Astrocyte (in vitro differentiated cells and primary cell): ENCODE results near the gene HNRNPF.

Experiments
- EZH2 ChIP-seq: IDR thresholded peaks from 2 replicates; pipeline ENCODE4 v1.6.1; 2012; ENCODE audit warnings: mild to moderate bottlenecking, low read length, inconsistent platforms; ENCODE audit not compliant: insufficient read depth
- TF ChIP-seq, protein P1 (sequence below): IDR thresholded peaks from 2 replicates; pipeline ENCODE4 v1.5.1; 2011; ENCODE audit warnings: low read depth, mild to moderate bottlenecking, inconsistent platforms, low read length, moderate library complexity; ENCODE audit not compliant: insufficient read depth

DNA sequence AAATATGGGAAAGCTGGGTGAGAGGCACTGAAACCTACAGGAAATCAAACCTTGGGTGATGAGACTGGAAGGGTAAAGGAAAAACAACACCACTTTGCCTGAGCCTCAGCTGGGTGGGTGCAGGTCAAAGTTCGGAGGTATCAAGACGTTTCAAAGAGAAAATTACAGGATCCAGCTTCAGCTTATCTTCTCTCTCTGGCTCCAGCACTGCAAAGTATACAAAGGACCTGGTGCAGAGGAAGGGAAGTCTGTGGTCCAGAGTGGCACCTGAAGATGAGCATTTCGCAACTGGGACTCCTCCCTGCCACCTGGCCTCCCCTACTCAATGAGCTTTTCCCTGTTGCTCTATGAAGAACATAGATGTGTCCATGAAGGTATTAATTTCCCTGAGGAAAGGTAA is 44.0 kb downstream of the HNRNPF start:
- TF ChIP-seq, protein P1, sequence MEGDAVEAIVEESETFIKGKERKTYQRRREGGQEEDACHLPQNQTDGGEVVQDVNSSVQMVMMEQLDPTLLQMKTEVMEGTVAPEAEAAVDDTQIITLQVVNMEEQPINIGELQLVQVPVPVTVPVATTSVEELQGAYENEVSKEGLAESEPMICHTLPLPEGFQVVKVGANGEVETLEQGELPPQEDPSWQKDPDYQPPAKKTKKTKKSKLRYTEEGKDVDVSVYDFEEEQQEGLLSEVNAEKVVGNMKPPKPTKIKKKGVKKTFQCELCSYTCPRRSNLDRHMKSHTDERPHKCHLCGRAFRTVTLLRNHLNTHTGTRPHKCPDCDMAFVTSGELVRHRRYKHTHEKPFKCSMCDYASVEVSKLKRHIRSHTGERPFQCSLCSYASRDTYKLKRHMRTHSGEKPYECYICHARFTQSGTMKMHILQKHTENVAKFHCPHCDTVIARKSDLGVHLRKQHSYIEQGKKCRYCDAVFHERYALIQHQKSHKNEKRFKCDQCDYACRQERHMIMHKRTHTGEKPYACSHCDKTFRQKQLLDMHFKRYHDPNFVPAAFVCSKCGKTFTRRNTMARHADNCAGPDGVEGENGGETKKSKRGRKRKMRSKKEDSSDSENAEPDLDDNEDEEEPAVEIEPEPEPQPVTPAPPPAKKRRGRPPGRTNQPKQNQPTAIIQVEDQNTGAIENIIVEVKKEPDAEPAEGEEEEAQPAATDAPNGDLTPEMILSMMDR = no peak
- no peak for TF ChIP-seq EZH2
